ENCODE data around the gene CLNK. TPM values are rescaled to one million over a fixed set of nuclear protein-coding genes. Genes with fewer than 3 reads are reported as not detected.

CLNK gene
- total and polyA plus RNA-seq, 2 experiments from 2014 or later: not detected

- no peak overlapping the region for H3K27ac ChIP-seq
- no peaks in the 10 kb centered on the region for H3K36me3 ChIP-seq (ENCODE audit: low read depth)
- H4K20me1 ChIP-seq (ENCODE audit: insufficient read depth): no peaks in the 10 kb centered on the region
- no peak for DNase-seq
- H3F3A ChIP-seq (ENCODE audit: insufficient read depth): no peaks in the 10 kb centered on the region
- H3K27me3 ChIP-seq (replicated peaks; ENCODE audit: insufficient read depth): no peaks in the 10 kb centered on the region
- in situ Hi-C loops (cut with MboI): no loop called here
- H3K9ac ChIP-seq: no peak overlapping the region
- H2AFZ ChIP-seq: no peak overlapping the region
- no peaks in the 10 kb centered on the region for H3K79me2 ChIP-seq (ENCODE audit: insufficient read depth)
- H3K9me2 ChIP-seq (ENCODE audit: insufficient read depth): no peaks in the 10 kb centered on the region
- no peaks in the 10 kb centered on the region for H3K4me1 ChIP-seq (ENCODE audit: insufficient read depth)
- TF ChIP-seq EZH2phosphoT487 (IDR thresholded peaks at IDR 0.05; ENCODE audit: insufficient read depth, low read depth) (no peak), EZH2 (IDR thresholded peaks at IDR 0.05; ENCODE audit: insufficient read depth, poor library complexity, severe bottlenecking) (no peak)
- no peak overlapping the region for H3K4me2 ChIP-seq (ENCODE audit: unreplicated experiment)
- WGBS, 2 experiments (ENCODE audit: low coverage in 1 of 2, low lambda C conversion rate in 2 of 2, missing lambda C conversion rate in 2 of 2): 1 to 3% methylated on average over 5 of the region's 5 CpGs
- no peaks in the 10 kb centered on the region for H3K9me3 ChIP-seq (ENCODE audit: low read depth)
- no peak overlapping the region for H3K4me3 ChIP-seq
Observed at GRCh38 chr4:10504570-10505179, 179.9 kb downstream of the CLNK start.

- H3K4me1 ChIP-seq (ENCODE audit: insufficient read depth): no peaks in the 10 kb centered on the region
- no peak overlapping the region for H3K4me2 ChIP-seq (ENCODE audit: unreplicated experiment)
- WGBS, 2 experiments (ENCODE audit: low coverage in 1 of 2, low lambda C conversion rate in 2 of 2, missing lambda C conversion rate in 2 of 2): 3% methylated on average over 5 of the region's 5 CpGs
- H3K36me3 ChIP-seq (ENCODE audit: low read depth): no peaks in the 10 kb centered on the region
- in situ Hi-C loops (cut with MboI): no loop called here
- no peak for DNase-seq
- H2AFZ ChIP-seq: no peak overlapping the region
- no peaks in the 10 kb centered on the region for H3F3A ChIP-seq (ENCODE audit: insufficient read depth)
- H3K27ac ChIP-seq: no peak overlapping the region
- H3K9me2 ChIP-seq (ENCODE audit: insufficient read depth): no peaks in the 10 kb centered on the region
- TF ChIP-seq EZH2phosphoT487 (IDR thresholded peaks at IDR 0.05; ENCODE audit: insufficient read depth, low read depth): no peak
- no peak for TF ChIP-seq EZH2 (IDR thresholded peaks at IDR 0.05; ENCODE audit: insufficient read depth, poor library complexity, severe bottlenecking)
- H3K9ac ChIP-seq: no peak overlapping the region
- H4K20me1 ChIP-seq (ENCODE audit: insufficient read depth): no peaks in the 10 kb centered on the region
- H3K27me3 ChIP-seq (replicated peaks; ENCODE audit: insufficient read depth): no peaks in the 10 kb centered on the region
- no peaks in the 10 kb centered on the region for H3K79me2 ChIP-seq (ENCODE audit: insufficient read depth)
- no peak overlapping the region for H3K4me3 ChIP-seq
- no peaks in the 10 kb centered on the region for H3K9me3 ChIP-seq (ENCODE audit: low read depth)
Observed at GRCh38 chr4:10502717-10503116, 181.9 kb downstream of the CLNK start.

- Histone ChIP-seq H4K20me1 (ENCODE audit: insufficient read depth) (no peaks in the 10 kb centered on the region), H2AFZ (no peak overlapping the region), H3K27me3 (replicated peaks; ENCODE audit: insufficient read depth) (no peaks in the 10 kb centered on the region; the same call in 1 of the 2 replicates), H3K9me3 (ENCODE audit: low read depth) (no peaks in the 10 kb centered on the region), H3K79me2 (ENCODE audit: insufficient read depth) (no peaks in the 10 kb centered on the region), H3K36me3 (ENCODE audit: low read depth) (no peaks in the 10 kb centered on the region), H3K4me1 (ENCODE audit: insufficient read depth) (no peaks in the 10 kb centered on the region), H3K9ac (no peak overlapping the region), H3K27ac (no peak overlapping the region), H3K9me2 (ENCODE audit: insufficient read depth) (no peaks in the 10 kb centered on the region), H3K4me2 (ENCODE audit: unreplicated experiment) (no peak overlapping the region), H3F3A (ENCODE audit: insufficient read depth) (no peaks in the 10 kb centered on the region), H3K4me3 (no peak overlapping the region)
- no peak for DNase-seq
- WGBS, 2 experiments (ENCODE audit: low coverage in 1 of 2, low lambda C conversion rate in 2 of 2, missing lambda C conversion rate in 2 of 2): 50 to 51% methylated on average over 6 of the region's 6 CpGs
- TF ChIP-seq EZH2phosphoT487 (IDR thresholded peaks at IDR 0.05; ENCODE audit: insufficient read depth, low read depth) (no peak), EZH2 (IDR thresholded peaks at IDR 0.05; ENCODE audit: insufficient read depth, poor library complexity, severe bottlenecking) (no peak)
- in situ Hi-C loops (cut with MboI): no loop called here
Observed at GRCh38 chr4:10500776-10501175, 183.8 kb downstream of the CLNK start.

GRCh38 chr4:10496200-10496599, 188.4 kb downstream of the CLNK start:
- Histone ChIP-seq H3K9me3 (ENCODE audit: low read depth) (no peaks in the 10 kb centered on the region), H3K27me3 (replicated peaks; ENCODE audit: insufficient read depth) (no peaks in the 10 kb centered on the region; the same call in 1 of the 2 replicates), H3K4me3 (no peak overlapping the region), H3K4me1 (ENCODE audit: insufficient read depth) (no peaks in the 10 kb centered on the region), H3K9ac (no peak overlapping the region), H3K27ac (no peak overlapping the region), H2AFZ (no peak overlapping the region), H3K4me2 (ENCODE audit: unreplicated experiment) (no peak overlapping the region), H4K20me1 (ENCODE audit: insufficient read depth) (no peaks in the 10 kb centered on the region), H3F3A (ENCODE audit: insufficient read depth) (no peaks in the 10 kb centered on the region), H3K79me2 (ENCODE audit: insufficient read depth) (no peaks in the 10 kb centered on the region), H3K9me2 (ENCODE audit: insufficient read depth) (no peaks in the 10 kb centered on the region), H3K36me3 (ENCODE audit: low read depth) (no peaks in the 10 kb centered on the region)
- DNase-seq: no peak
- TF ChIP-seq EZH2phosphoT487 (IDR thresholded peaks at IDR 0.05; ENCODE audit: insufficient read depth, low read depth): no peak
- no peak for TF ChIP-seq EZH2 (IDR thresholded peaks at IDR 0.05; ENCODE audit: insufficient read depth, poor library complexity, severe bottlenecking)
- 8 to 10% methylated on average over 4 of the region's 4 CpGs for WGBS, 2 experiments (ENCODE audit: low coverage in 1 of 2, low lambda C conversion rate in 2 of 2, missing lambda C conversion rate in 2 of 2)
- in situ Hi-C loops (cut with MboI): no loop called here

Measured in GM23248 (cell line).